ENCODE measurements around the gene COL1A1.
A peak's percentile ranks its signal among the peaks of the same experiment; 100 is the strongest.

COL1A1 gene

GRCh38 chr17:50141745-50142110, 59.7 kb downstream of the COL1A1 start:
- DNase-seq (ENCODE audit: low read depth, low spot score), result no peak

GRCh38 chr17:50141026-50141744, 60.2 kb downstream of the COL1A1 start:
- DNase-seq (ENCODE audit: low read depth, low spot score), result no peak

GRCh38 chr17:50139950-50140885, 61.2 kb downstream of the COL1A1 start:
- DNase-seq (ENCODE audit: low read depth, low spot score), result peak; percentile 93

- no peak for DNase-seq (ENCODE audit: low read depth, low spot score)
Measured at GRCh38 chr17:50139185-50139783, 62.1 kb downstream of the COL1A1 start.

- no peak for DNase-seq (ENCODE audit: low read depth, low spot score)
Measured at GRCh38 chr17:50137042-50137441, 64.4 kb downstream of the COL1A1 start.

GRCh38 chr17:50136096-50136687, 65.2 kb downstream of the COL1A1 start:
- DNase-seq (ENCODE audit: low read depth, low spot score), result no peak

GRCh38 chr17:50135316-50136095, 65.9 kb downstream of the COL1A1 start:
- DNase-seq (ENCODE audit: low read depth, low spot score), result no peak

GRCh38 chr17:50134206-50135110, 67.0 kb downstream of the COL1A1 start:
- peak; percentile 51 for DNase-seq (ENCODE audit: low read depth, low spot score)

- DNase-seq (ENCODE audit: low read depth, low spot score), result no peak
Measured at GRCh38 chr17:50133769-50134099, 67.7 kb downstream of the COL1A1 start.

Data from ELF-1 (cell line).